PC-9 (cell line): Measurements from ENCODE around the gene B4GALT1. TPM values are rescaled to one million over a fixed set of nuclear protein-coding genes. Genes with fewer than 3 reads are reported as not detected.

Experiments
- BruUV-seq: library from RNA; stranded (reverse); fragments of 400-500 nt; replicated peaks from 2 replicates; lab custom pipeline; 2021; lab: Mats Ljungman, UMichigan
- CTCF ChIA-PET: fragments of 300-600 bp; sonication (Branson Sonifier 250); formaldehyde crosslinking; loops from one replicate; lab custom pipeline; 2022; ENCODE audit warnings: antibody characterized with exemption; lab: Charles Lee
- POLR2A ChIA-PET: fragments of 300-600 bp; sonication (Branson Sonifier 250); formaldehyde crosslinking; loops from one replicate; lab custom pipeline; 2022; ENCODE audit warnings: antibody characterized with exemption; ENCODE audit not compliant: unreplicated experiment; lab: Charles Lee
- DNase-seq, 2 experiments: peaks; one replicate each; pipeline versions ENCODE4 v3.0.0 to v3.0.0-alpha.2; 2015 to 2022; ENCODE audit warnings: mixed read lengths in 1 of 2
- H2AFZ ChIP-seq: fragments of 200-600 bp; sonication (generic); 2 replicates; pipeline ENCODE4 v1.8.1; 2017; ENCODE audit warnings: antibody characterized with exemption
- H3F3A ChIP-seq: fragments of 200-600 bp; sonication (generic); 2 replicates; pipeline ENCODE4 v1.8.1; 2017; ENCODE audit warnings: antibody characterized with exemption, mild to moderate bottlenecking, low read depth; ENCODE audit not compliant: insufficient read depth
- H3K27ac ChIP-seq: fragments of 200-600 bp; sonication (generic); 2 replicates; pipeline ENCODE4 v1.6.1; 2016; ENCODE audit warnings: mixed run types
- H3K27me3 ChIP-seq: fragments of 200-600 bp; sonication (generic); 2 replicates; pipeline ENCODE4 v1.6.1; 2016; ENCODE audit warnings: low read depth, mixed run types; ENCODE audit not compliant: insufficient read depth
- H3K36me3 ChIP-seq: fragments of 200-600 bp; sonication (generic); 2 replicates; pipeline ENCODE4 v1.6.1; 2016; ENCODE audit warnings: low read depth, mixed run types
- H3K4me1 ChIP-seq: fragments of 200-600 bp; sonication (generic); replicated peaks from 2 replicates; pipeline ENCODE4 v1.6.1; 2016; ENCODE audit warnings: mixed run types; ENCODE audit not compliant: insufficient read depth
- H3K4me2 ChIP-seq: fragments of 200-600 bp; sonication (generic); 2 replicates; pipeline ENCODE4 v1.6.1; 2017; ENCODE audit warnings: mixed run types
- H3K4me3 ChIP-seq: fragments of 200-600 bp; sonication (generic); 2 replicates; pipeline ENCODE4 v1.6.1; 2016; ENCODE audit warnings: mixed run types
- H3K79me2 ChIP-seq: fragments of 200-600 bp; sonication (generic); 2 replicates; pipeline ENCODE4 v1.6.1; 2017; ENCODE audit warnings: low read depth, mixed run types
- H3K9me2 ChIP-seq: fragments of 200-600 bp; sonication (generic); 2 replicates; pipeline ENCODE4 v1.8.1; 2017; ENCODE audit warnings: mild to moderate bottlenecking; ENCODE audit not compliant: insufficient read depth
- H3K9me3 ChIP-seq: fragments of 200-600 bp; sonication (generic); 2 replicates; pipeline ENCODE4 v1.8.1; 2016; ENCODE audit warnings: low read depth; ENCODE audit not compliant: insufficient read depth
- H4K20me1 ChIP-seq: fragments of 200-600 bp; sonication (generic); 2 replicates; pipeline ENCODE4 v1.8.1; 2017; ENCODE audit not compliant: insufficient read depth
- EZH2 ChIP-seq: fragments of 200-600 bp; sonication (generic); IDR thresholded peaks from 2 replicates; pipeline ENCODE4 v1.8.0; 2017; ENCODE audit warnings: antibody characterized with exemption, low read depth
- intact Hi-C: fragments of 100-400 bp; cut with micrococcal nuclease; formaldehyde crosslinking; loops from one replicate; pipeline ENCODE4 v1.10.0; 2022; ENCODE audit not compliant: unreplicated experiment
- total RNA-seq: library from RNA; stranded (reverse); gene quantifications from 2 replicates; pipeline ENCODE4 v1.2.3, GENCODE V29; 2021
- TF ChIP-seq, protein P1 (sequence below): fragments of 200-600 bp; sonication (generic); conservative IDR thresholded peaks from 2 replicates; pipeline ENCODE4 v1.6.1; 2017; ENCODE audit warnings: mixed run types, antibody characterized with exemption, mild to moderate bottlenecking, moderate library complexity

The B4GALT1 gene
- total RNA-seq, 1 experiment from 2014 or later, result 87.2 TPM

DNA sequence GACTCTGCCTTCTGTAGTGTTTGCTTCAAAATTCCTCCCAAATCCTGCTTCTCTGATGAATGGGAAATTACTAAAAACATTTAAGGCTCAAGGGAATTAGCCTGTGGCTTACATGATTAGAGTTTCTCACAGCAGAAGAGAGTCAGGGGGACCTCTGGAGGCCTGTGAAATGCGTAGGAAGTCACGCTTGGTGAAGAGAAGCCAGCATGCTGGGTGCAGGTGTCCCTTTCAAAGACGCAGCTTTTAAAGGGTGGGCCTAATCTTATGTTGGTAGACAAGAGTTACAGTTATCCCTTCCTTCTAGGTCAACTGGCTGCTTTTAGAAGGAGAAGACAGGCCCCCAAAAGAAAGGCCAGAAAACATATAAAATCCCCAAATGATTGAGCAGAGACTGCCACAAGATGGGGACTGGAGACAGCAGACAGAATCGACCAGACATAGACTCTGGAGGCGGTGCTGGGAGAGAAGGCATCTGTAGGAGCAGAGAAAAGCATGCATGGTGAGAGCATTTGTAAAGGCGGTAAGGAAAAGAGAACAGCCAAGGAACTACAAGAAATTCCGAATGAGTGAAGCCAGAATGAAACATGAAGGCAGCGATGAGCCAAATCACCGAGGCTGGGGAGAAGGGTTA lies 42.3 kb downstream of the B4GALT1 start:
- Histone ChIP-seq H3K4me1 (peaks cover 21% of the 10 kb centered on the region), H3K9me2 (no peaks in the 10 kb centered on the region), H3K4me2 (no peak overlapping the region), H3K27ac (no peak overlapping the region), H3K27me3 (no peaks in the 10 kb centered on the region), H3K79me2 (peaks cover 26% of the 10 kb centered on the region), H3K4me3 (no peak overlapping the region), H4K20me1 (no peaks in the 10 kb centered on the region), H2AFZ (no peak overlapping the region), H3K9me3 (no peaks in the 10 kb centered on the region), H3K36me3 (no peaks in the 10 kb centered on the region), H3F3A (peaks cover 11% of the 10 kb centered on the region)
- CTCF ChIA-PET, result no interaction called here
- intact Hi-C loops, result no loop called here
- POLR2A ChIA-PET, result no interaction called here
- TF ChIP-seq, protein P1, sequence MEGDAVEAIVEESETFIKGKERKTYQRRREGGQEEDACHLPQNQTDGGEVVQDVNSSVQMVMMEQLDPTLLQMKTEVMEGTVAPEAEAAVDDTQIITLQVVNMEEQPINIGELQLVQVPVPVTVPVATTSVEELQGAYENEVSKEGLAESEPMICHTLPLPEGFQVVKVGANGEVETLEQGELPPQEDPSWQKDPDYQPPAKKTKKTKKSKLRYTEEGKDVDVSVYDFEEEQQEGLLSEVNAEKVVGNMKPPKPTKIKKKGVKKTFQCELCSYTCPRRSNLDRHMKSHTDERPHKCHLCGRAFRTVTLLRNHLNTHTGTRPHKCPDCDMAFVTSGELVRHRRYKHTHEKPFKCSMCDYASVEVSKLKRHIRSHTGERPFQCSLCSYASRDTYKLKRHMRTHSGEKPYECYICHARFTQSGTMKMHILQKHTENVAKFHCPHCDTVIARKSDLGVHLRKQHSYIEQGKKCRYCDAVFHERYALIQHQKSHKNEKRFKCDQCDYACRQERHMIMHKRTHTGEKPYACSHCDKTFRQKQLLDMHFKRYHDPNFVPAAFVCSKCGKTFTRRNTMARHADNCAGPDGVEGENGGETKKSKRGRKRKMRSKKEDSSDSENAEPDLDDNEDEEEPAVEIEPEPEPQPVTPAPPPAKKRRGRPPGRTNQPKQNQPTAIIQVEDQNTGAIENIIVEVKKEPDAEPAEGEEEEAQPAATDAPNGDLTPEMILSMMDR, result no peak
- no peak for TF ChIP-seq EZH2
- DNase-seq, result no peak
- BruUV-seq, result no TSS peak

DNA sequence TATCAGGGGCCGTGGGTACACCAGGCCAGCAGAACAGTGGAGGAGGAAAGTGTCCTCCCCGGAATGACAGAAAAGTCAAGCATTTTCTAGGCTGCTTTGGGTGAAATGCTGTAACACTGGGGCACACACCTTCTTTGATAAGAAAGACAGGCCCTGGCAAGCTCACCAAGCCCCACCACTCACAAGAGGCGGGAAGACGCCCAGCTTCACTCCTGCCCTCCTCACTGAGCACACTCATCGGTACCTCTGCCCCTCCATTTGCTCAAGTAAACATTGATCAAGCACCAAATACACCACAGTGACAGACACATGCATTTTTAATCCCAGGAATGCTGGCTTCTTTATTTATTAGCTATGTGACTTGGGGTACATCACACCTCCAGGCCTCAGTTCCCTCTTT lies 43.1 kb downstream of the B4GALT1 start:
- Histone ChIP-seq H3K27ac (no peak overlapping the region), H3K36me3 (no peaks in the 10 kb centered on the region), H3K27me3 (no peaks in the 10 kb centered on the region), H4K20me1 (no peaks in the 10 kb centered on the region), H3K9me2 (no peaks in the 10 kb centered on the region), H3K4me2 (no peak overlapping the region), H3K79me2 (peaks cover 25% of the 10 kb centered on the region), H3K9me3 (no peaks in the 10 kb centered on the region), H3K4me1 (peaks cover 13% of the 10 kb centered on the region), H3F3A (peaks cover 3% of the 10 kb centered on the region; the same call in 1 of the 2 replicates), H3K4me3 (no peak overlapping the region), H2AFZ (no peak overlapping the region)
- POLR2A ChIA-PET, result no interaction called here
- TF ChIP-seq EZH2, result no peak
- TF ChIP-seq, protein P1, result no peak
- no peak for DNase-seq
- BruUV-seq, result no TSS peak
- CTCF ChIA-PET, result no interaction called here
- intact Hi-C loops, result no loop called here

DNA sequence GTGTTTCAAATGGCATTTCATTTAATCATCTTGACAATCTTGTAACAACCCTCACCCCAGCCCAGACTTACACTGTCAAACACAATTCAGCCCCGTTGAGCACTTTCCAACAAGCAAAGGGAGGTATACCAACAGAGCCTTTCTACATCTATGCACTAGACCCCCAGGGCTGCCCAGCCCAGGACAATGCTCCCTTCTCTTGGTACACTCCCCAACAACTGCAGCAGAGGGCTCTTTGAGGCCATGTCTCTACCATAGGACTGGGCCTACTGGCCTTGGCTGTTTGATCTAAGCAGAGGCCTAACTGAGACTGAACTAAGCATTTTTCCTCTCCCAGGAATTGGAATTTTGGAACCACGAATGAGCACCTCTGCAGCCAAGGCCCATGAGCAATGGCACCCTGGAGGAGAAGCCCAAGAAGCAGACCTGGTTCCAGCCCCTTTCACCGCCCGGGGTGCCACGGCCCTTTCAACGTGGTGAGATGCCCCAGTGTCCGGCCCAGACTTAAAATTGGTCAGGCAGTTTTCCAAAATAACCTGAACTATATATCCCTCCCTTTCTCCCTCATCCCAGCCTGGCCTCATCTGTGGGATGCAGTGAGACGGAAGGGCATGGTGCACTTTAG lies 43.6 kb downstream of the B4GALT1 start:
- Histone ChIP-seq H3K27me3 (no peaks in the 10 kb centered on the region), H3K4me3 (no peak overlapping the region), H3K4me2 (no peak overlapping the region), H3K4me1 (peaks cover 9% of the 10 kb centered on the region), H3K9me2 (no peaks in the 10 kb centered on the region), H3F3A (0 out of 2 replicates have a peak, but pooled peaks cover 3% of the 10 kb centered on the region), H2AFZ (no peak overlapping the region), H3K79me2 (peaks cover 20% of the 10 kb centered on the region), H3K9me3 (no peaks in the 10 kb centered on the region), H4K20me1 (no peaks in the 10 kb centered on the region), H3K36me3 (no peaks in the 10 kb centered on the region), H3K27ac (no peak overlapping the region)
- no peak for DNase-seq
- TF ChIP-seq, protein P1, result no peak
- TF ChIP-seq EZH2, result no peak
- CTCF ChIA-PET, result no interaction called here
- POLR2A ChIA-PET, result no interaction called here
- no TSS peak for BruUV-seq
- intact Hi-C loops, result no loop called here
